B cell (primary cell): ENCODE results near the gene CPA1.

Source experiments
- CTCF ChIP-seq: fragments of 200-600 bp; IDR thresholded peaks from one replicate; pipeline ENCODE4 v1.8.0; 2022; ENCODE audit warnings: antibody characterized with exemption, mild to moderate bottlenecking
- EZH2 ChIP-seq: IDR thresholded peaks from 2 replicates; pipeline ENCODE4 v1.6.1; 2012; ENCODE audit warnings: borderline replicate concordance, low read depth, mild to moderate bottlenecking, moderate library complexity, low read length; ENCODE audit not compliant: insufficient read depth, poor library complexity, severe bottlenecking

GRCh38 chr7:130359276-130359857 lies 20.9 kb upstream of the CPA1 start:
- TF ChIP-seq CTCF (no peak), EZH2 (no peak)
